SK-N-MC (cell line): ENCODE results near the gene TENT5C.

Experiments used
- EZH2 ChIP-seq: fragments of 200-600 bp; sonication (generic); IDR thresholded peaks from one replicate; pipeline ENCODE4 v1.6.1; 2017; ENCODE audit warnings: antibody characterized with exemption
- POLR2AphosphoS5 ChIP-seq: IDR thresholded peaks from 2 replicates; pipeline ENCODE4 v1.6.1; 2012; ENCODE audit warnings: mild to moderate bottlenecking, low read depth, low read length, borderline replicate concordance

DNA sequence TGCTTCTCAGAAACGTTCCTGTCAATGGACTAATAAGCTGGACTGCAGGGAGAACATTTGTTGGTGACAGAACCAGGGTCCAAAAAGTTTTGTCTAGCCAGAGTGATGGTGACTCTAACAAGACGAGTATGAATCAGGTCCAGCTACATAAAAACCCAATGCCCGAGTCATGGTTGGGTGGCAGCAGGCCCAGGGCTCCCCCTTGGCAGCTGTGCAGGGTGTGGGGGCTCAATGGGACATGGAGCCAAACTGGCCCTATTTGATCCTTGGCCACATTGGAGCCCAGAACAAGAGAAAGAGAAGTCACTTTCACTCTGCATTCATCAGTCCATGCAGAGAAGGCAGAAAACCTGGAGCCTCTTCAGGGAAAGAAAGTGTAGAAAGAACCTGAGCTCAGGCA, 37.9 kb upstream of the TENT5C start:
- no peak for TF ChIP-seq EZH2
- TF ChIP-seq POLR2AphosphoS5, result no peak
